HCT116 (cell line): Measurements from ENCODE around the gene MED16.

Experiments used
- ATF3 ChIP-seq: IDR thresholded peaks from 2 replicates; pipeline ENCODE4 v1.6.1; 2012
- CTCF ChIP-seq, 3 experiments: fragments of 200-600 bp in 1 of 3; sonication (generic) in 1 of 3; IDR thresholded peaks in 2 of 3; conservative IDR thresholded peaks in 1 of 3; 2 replicates each; pipeline ENCODE4 v1.5.1; 2012 to 2017; ENCODE audit warnings: low read depth in 2 of 3, low read length in 2 of 3, antibody characterized with exemption in 1 of 3, borderline replicate concordance in 1 of 3, control low read depth in 1 of 3, mild to moderate bottlenecking in 1 of 3, mixed read lengths in 1 of 3, mixed run types in 1 of 3, moderate library complexity in 1 of 3; ENCODE audit not compliant: insufficient read depth in 1 of 3
- EZH2 ChIP-seq: fragments of 200-600 bp; sonication (generic); IDR thresholded peaks from 2 replicates; pipeline ENCODE4 v1.6.1; 2017; ENCODE audit warnings: antibody characterized with exemption, mixed run types
- POLR2A ChIP-seq: IDR thresholded peaks from 2 replicates; pipeline ENCODE4 v1.7.0; 2011; ENCODE audit warnings: borderline replicate concordance; ENCODE audit not compliant: insufficient read depth, insufficient read length; ENCODE audit errors: extremely low read depth
- POLR2AphosphoS5 ChIP-seq: IDR thresholded peaks from 2 replicates; pipeline ENCODE4 v1.6.1; 2011; ENCODE audit warnings: mild to moderate bottlenecking, low read depth, low read length, moderate library complexity
- RAD21 ChIP-seq: IDR thresholded peaks from 2 replicates; pipeline ENCODE4 v1.6.1; 2012; ENCODE audit warnings: low read depth, mild to moderate bottlenecking
- REST ChIP-seq: IDR thresholded peaks from 2 replicates; pipeline ENCODE4 v1.6.1; 2012; ENCODE audit warnings: low read depth
- SIN3A ChIP-seq: IDR thresholded peaks from 2 replicates; pipeline ENCODE4 v1.6.1; 2012; ENCODE audit warnings: low read depth
- TCF7L2 ChIP-seq: IDR thresholded peaks from 2 replicates; pipeline ENCODE4 v1.7.0; 2011; ENCODE audit warnings: borderline replicate concordance, inconsistent platforms; ENCODE audit not compliant: insufficient read depth, insufficient read length; ENCODE audit errors: extremely low read depth
- YY1 ChIP-seq: IDR thresholded peaks from 2 replicates; pipeline ENCODE4 v1.6.1; 2011; ENCODE audit warnings: low read length, low read depth, moderate library complexity, mild to moderate bottlenecking; ENCODE audit not compliant: insufficient replicate concordance; ENCODE audit errors: extremely low read depth
- ZNF274 ChIP-seq: fragments of 200-500 bp; sonication (Bioruptor generic); IDR thresholded peaks from 2 replicates; pipeline ENCODE4 v1.6.1; 2014; ENCODE audit warnings: mild to moderate bottlenecking, low read depth, low read length, inconsistent platforms

DNA sequence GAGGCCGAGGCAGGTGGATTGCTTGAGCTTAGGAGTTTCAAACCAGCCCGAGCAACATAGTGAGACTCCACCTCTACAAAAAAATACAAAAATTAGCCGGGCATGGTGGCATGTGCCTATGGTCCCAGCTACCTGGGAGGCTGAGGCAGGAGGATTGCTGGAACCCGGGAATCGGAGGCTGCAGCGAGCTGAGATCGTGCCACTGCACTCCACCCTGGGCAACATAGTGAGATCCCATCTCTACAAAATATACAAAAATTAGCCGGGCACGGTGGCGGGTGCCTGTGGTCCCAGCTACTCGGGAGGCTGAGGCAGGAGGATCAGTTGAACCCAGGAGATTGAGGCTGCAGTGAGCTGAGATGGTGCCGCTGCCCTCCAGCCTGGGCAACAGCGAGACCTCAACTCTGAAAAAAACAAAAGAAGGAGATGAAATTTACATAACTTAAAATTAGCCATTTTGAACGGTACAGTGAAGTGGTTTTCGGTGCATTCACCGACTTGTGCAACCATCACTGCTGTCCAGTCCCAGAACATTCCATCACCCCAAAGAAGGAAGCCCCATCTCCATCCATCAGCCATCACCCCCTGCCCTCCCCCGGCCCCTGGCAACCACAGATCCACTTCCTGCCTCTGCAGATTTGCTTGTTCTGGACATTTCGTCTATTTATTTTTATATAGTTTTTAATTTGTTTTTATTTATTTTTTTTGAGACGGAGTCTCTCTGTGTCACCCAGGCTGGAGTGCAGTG, 66.9 kb downstream of the MED16 start:
- TF ChIP-seq POLR2A (no peak), EZH2 (no peak), CTCF (IDR thresholded peaks at IDR 0.05 in 2 of 3, conservative IDR thresholded peaks at IDR 0.05 in 1 of 3; ENCODE audit: borderline replicate concordance in 1 of 3, insufficient read depth in 1 of 3, low read depth in 2 of 3, low read length in 2 of 3) (no peak), YY1 (no peak), ZNF274 (no peak), REST (no peak), POLR2AphosphoS5 (no peak), SIN3A (no peak), ATF3 (no peak), TCF7L2 (no peak), RAD21 (no peak)
